ENCODE results near the gene AOC3.
"Not testable (repeated sequence)": the region's sequence is repeated elsewhere in the genome, so short reads cannot be mapped to it uniquely, and the experiment has no call there.

AOC3 gene

GRCh38 chr17:42886283-42887176 is 35.5 kb downstream of the AOC3 start:
- Histone ChIP-seq H3K36me3 (ENCODE audit: insufficient read depth, low read length) (no peaks in the 10 kb centered on the region), H3K4me2 (ENCODE audit: low read length) (no peak overlapping the region), H3K27me3 (ENCODE audit: control insufficient read depth, insufficient read depth, low read length) (peaks cover 31% of the 10 kb centered on the region), H3K4me1 (ENCODE audit: control insufficient read depth, insufficient read depth, low read length) (no peaks in the 10 kb centered on the region), H3K9ac (ENCODE audit: low read depth, low read length) (no peak overlapping the region), H3K9me3 (replicated peaks; ENCODE audit: low read length) (no peaks in the 10 kb centered on the region), H3K4me3 (ENCODE audit: low read length) (no peak overlapping the region)

- Histone ChIP-seq H3K4me1 (ENCODE audit: control insufficient read depth, insufficient read depth, low read length) (peaks cover 3% of the 10 kb centered on the region), H3K27me3 (ENCODE audit: control insufficient read depth, insufficient read depth, low read length) (peaks cover 16% of the 10 kb centered on the region), H3K4me3 (ENCODE audit: low read length) (no peak overlapping the region), H3K9ac (ENCODE audit: low read depth, low read length) (no peak overlapping the region), H3K4me2 (ENCODE audit: low read length) (no peak overlapping the region), H3K36me3 (ENCODE audit: insufficient read depth, low read length) (no peaks in the 10 kb centered on the region), H3K9me3 (replicated peaks; ENCODE audit: low read length) (no peaks in the 10 kb centered on the region)
These were observed 38.8 kb downstream of the AOC3 start for GRCh38 chr17:42889809-42890208.

GRCh38 chr17:42891539-42892152 is 40.6 kb downstream of the AOC3 start:
- H3K27me3 ChIP-seq (ENCODE audit: control insufficient read depth, insufficient read depth, low read length) = peaks cover 10% of the 10 kb centered on the region
- H3K9me3 ChIP-seq (replicated peaks; ENCODE audit: low read length) = no peaks in the 10 kb centered on the region
- no peak overlapping the region for H3K4me2 ChIP-seq (ENCODE audit: low read length)
- no peaks in the 10 kb centered on the region for H3K36me3 ChIP-seq (ENCODE audit: insufficient read depth, low read length)
- no peak overlapping the region for H3K9ac ChIP-seq (ENCODE audit: low read depth, low read length)
- peaks cover 6% of the 10 kb centered on the region for H3K4me1 ChIP-seq (ENCODE audit: control insufficient read depth, insufficient read depth, low read length)
- no peak overlapping the region for H3K4me3 ChIP-seq (ENCODE audit: low read length)

- no peak overlapping the region for H3K4me3 ChIP-seq (ENCODE audit: low read length)
- no peaks in the 10 kb centered on the region for H3K36me3 ChIP-seq (ENCODE audit: insufficient read depth, low read length)
- peaks cover 17% of the 10 kb centered on the region for H3K27me3 ChIP-seq (ENCODE audit: control insufficient read depth, insufficient read depth, low read length)
- no peak overlapping the region for H3K4me2 ChIP-seq (ENCODE audit: low read length)
- no peaks in the 10 kb centered on the region for H3K9me3 ChIP-seq (replicated peaks; ENCODE audit: low read length)
- H3K9ac ChIP-seq (ENCODE audit: low read depth, low read length) = no peak overlapping the region
- H3K4me1 ChIP-seq (ENCODE audit: control insufficient read depth, insufficient read depth, low read length) = peaks cover 6% of the 10 kb centered on the region
These were observed 42.4 kb downstream of the AOC3 start for GRCh38 chr17:42893359-42893758.

GRCh38 chr17:42894283-42895184 is 43.5 kb downstream of the AOC3 start:
- no peak overlapping the region for H3K4me2 ChIP-seq (ENCODE audit: low read length)
- H3K9ac ChIP-seq (ENCODE audit: low read depth, low read length) = no peak overlapping the region
- H3K4me1 ChIP-seq (ENCODE audit: control insufficient read depth, insufficient read depth, low read length) = peaks cover 6% of the 10 kb centered on the region
- H3K4me3 ChIP-seq (ENCODE audit: low read length) = no peak overlapping the region
- no peaks in the 10 kb centered on the region for H3K9me3 ChIP-seq (replicated peaks; ENCODE audit: low read length)
- no peaks in the 10 kb centered on the region for H3K36me3 ChIP-seq (ENCODE audit: insufficient read depth, low read length)
- H3K27me3 ChIP-seq (ENCODE audit: control insufficient read depth, insufficient read depth, low read length) = peaks cover 16% of the 10 kb centered on the region

GRCh38 chr17:42895185-42895555 is 44.2 kb downstream of the AOC3 start:
- Histone ChIP-seq H3K4me3 (ENCODE audit: low read length) (no peak overlapping the region), H3K27me3 (ENCODE audit: control insufficient read depth, insufficient read depth, low read length) (peaks cover 19% of the 10 kb centered on the region), H3K4me1 (ENCODE audit: control insufficient read depth, insufficient read depth, low read length) (peaks cover 6% of the 10 kb centered on the region), H3K9ac (ENCODE audit: low read depth, low read length) (no peak overlapping the region), H3K4me2 (ENCODE audit: low read length) (no peak overlapping the region), H3K36me3 (ENCODE audit: insufficient read depth, low read length) (no peaks in the 10 kb centered on the region), H3K9me3 (replicated peaks; ENCODE audit: low read length) (no peaks in the 10 kb centered on the region)

GRCh38 chr17:42898147-42898811 is 47.3 kb downstream of the AOC3 start:
- Histone ChIP-seq H3K9ac (ENCODE audit: low read depth, low read length) (no peak overlapping the region), H3K27me3 (ENCODE audit: control insufficient read depth, insufficient read depth, low read length) (peaks cover 39% of the 10 kb centered on the region)

GRCh38 chr17:42899981-42900380 is 49.0 kb downstream of the AOC3 start:
- H3K27me3 ChIP-seq (ENCODE audit: control insufficient read depth, insufficient read depth, low read length) = peaks cover 51% of the 10 kb centered on the region
- H3K4me1 ChIP-seq (ENCODE audit: control insufficient read depth, insufficient read depth, low read length); H3K4me2 ChIP-seq (ENCODE audit: low read length); H3K9ac ChIP-seq (ENCODE audit: low read depth, low read length); H3K4me3 ChIP-seq (ENCODE audit: low read length); H3K9me3 ChIP-seq (replicated peaks; ENCODE audit: low read length); H3K36me3 ChIP-seq (ENCODE audit: insufficient read depth, low read length): not testable (repeated sequence)

More at GRCh38 chr17:42898147-42898811, 47.3 kb downstream of the AOC3 start:
- Histone ChIP-seq H3K4me3 (ENCODE audit: low read length) (no peak overlapping the region), H3K9me3 (replicated peaks; ENCODE audit: low read length) (no peaks in the 10 kb centered on the region), H3K36me3 (ENCODE audit: insufficient read depth, low read length) (no peaks in the 10 kb centered on the region), H3K4me2 (ENCODE audit: low read length) (no peak overlapping the region), H3K4me1 (ENCODE audit: control insufficient read depth, insufficient read depth, low read length) (peaks cover 6% of the 10 kb centered on the region)

GRCh38 chr17:42900460-42901331 is 49.7 kb downstream of the AOC3 start, which contains the start of gene G6PC1:
G6PC1 (plus strand) TSS chr17:42900799; CDS start chr17:42900877, 78 bp downstream.
- Histone ChIP-seq H3K36me3 (ENCODE audit: insufficient read depth, low read length) (no peaks in the 10 kb centered on the region), H3K9me3 (replicated peaks; ENCODE audit: low read length) (no peaks in the 10 kb centered on the region), H3K4me1 (ENCODE audit: control insufficient read depth, insufficient read depth, low read length) (no peaks in the 10 kb centered on the region), H3K4me2 (ENCODE audit: low read length) (no peak within 1 kb of the TSS), H3K27me3 (ENCODE audit: control insufficient read depth, insufficient read depth, low read length) (peaks cover 51% of the 10 kb centered on the region), H3K4me3 (ENCODE audit: low read length) (no peak within 1 kb of the TSS), H3K9ac (ENCODE audit: low read depth, low read length) (no peak within 1 kb of the TSS)

GRCh38 chr17:42901535-42902229 is 50.7 kb downstream of the AOC3 start:
- Histone ChIP-seq H3K9ac (ENCODE audit: low read depth, low read length) (no peak overlapping the region), H3K36me3 (ENCODE audit: insufficient read depth, low read length) (no peaks in the 10 kb centered on the region), H3K27me3 (ENCODE audit: control insufficient read depth, insufficient read depth, low read length) (peaks cover 59% of the 10 kb centered on the region), H3K4me1 (ENCODE audit: control insufficient read depth, insufficient read depth, low read length) (no peaks in the 10 kb centered on the region), H3K9me3 (replicated peaks; ENCODE audit: low read length) (no peaks in the 10 kb centered on the region), H3K4me2 (ENCODE audit: low read length) (no peak overlapping the region), H3K4me3 (ENCODE audit: low read length) (no peak overlapping the region)
